Fibroblast of pulmonary artery (primary cell): ENCODE data around the gene ESR1.

Source experiments
- DNase-seq: peaks from one replicate; pipeline ENCODE4 v3.0.0-alpha.2; 2010; ENCODE audit warnings: low read depth
- H3K4me3 ChIP-seq: replicated peaks from 2 replicates; pipeline ENCODE4 v1.5.1; 2011; ENCODE audit warnings: low read depth, mild to moderate bottlenecking, control low read depth, low read length, moderate library complexity
- CTCF ChIP-seq: IDR thresholded peaks from 2 replicates; pipeline ENCODE4 v1.5.1; 2011; ENCODE audit warnings: mild to moderate bottlenecking, control low read depth, low read length, inconsistent platforms; ENCODE audit errors: missing control alignments

Gene ESR1

GRCh38 chr6:151811081-151811480 is 3.6 kb downstream of the ESR1 start:
- no peak for DNase-seq
- no peak overlapping the region for H3K4me3 ChIP-seq
- TF ChIP-seq CTCF: no peak

- H3K4me3 ChIP-seq: no peak overlapping the region
- no peak for DNase-seq
- TF ChIP-seq CTCF: no peak
Observed at GRCh38 chr6:151813858-151814257, 6.4 kb downstream of the ESR1 start.

- no peak for DNase-seq
- TF ChIP-seq CTCF: no peak
- no peak overlapping the region for H3K4me3 ChIP-seq
Observed at GRCh38 chr6:151814614-151815013, 7.1 kb downstream of the ESR1 start.

GRCh38 chr6:151822252-151823111 is 15.0 kb downstream of the ESR1 start:
- TF ChIP-seq CTCF: no peak
- no peak for DNase-seq
- no peak overlapping the region for H3K4me3 ChIP-seq

- DNase-seq: no peak
- TF ChIP-seq CTCF: no peak
- H3K4me3 ChIP-seq: no peak overlapping the region
Observed at GRCh38 chr6:151826517-151827142, 19.1 kb downstream of the ESR1 start.

GRCh38 chr6:151832710-151833109 is 25.2 kb downstream of the ESR1 start:
- no peak for DNase-seq
- no peak for TF ChIP-seq CTCF
- no peak overlapping the region for H3K4me3 ChIP-seq

- TF ChIP-seq CTCF: no peak
- no peak overlapping the region for H3K4me3 ChIP-seq
Observed at GRCh38 chr6:151835396-151835795, 27.9 kb downstream of the ESR1 start.

More at GRCh38 chr6:151835396-151835795, 27.9 kb downstream of the ESR1 start:
- DNase-seq: no peak
